GM10847 (cell line): Measurements from ENCODE around the gene CAV3.

Source experiments
- POLR2A ChIP-seq: IDR thresholded peaks from 2 replicates; pipeline ENCODE4 v1.6.1; 2011; ENCODE audit not compliant: insufficient read length; ENCODE audit errors: extremely low read depth

Gene CAV3

GRCh38 chr3:8752832-8753231 lies 19.2 kb downstream of the CAV3 start:
- no peak for TF ChIP-seq POLR2A

DNA sequence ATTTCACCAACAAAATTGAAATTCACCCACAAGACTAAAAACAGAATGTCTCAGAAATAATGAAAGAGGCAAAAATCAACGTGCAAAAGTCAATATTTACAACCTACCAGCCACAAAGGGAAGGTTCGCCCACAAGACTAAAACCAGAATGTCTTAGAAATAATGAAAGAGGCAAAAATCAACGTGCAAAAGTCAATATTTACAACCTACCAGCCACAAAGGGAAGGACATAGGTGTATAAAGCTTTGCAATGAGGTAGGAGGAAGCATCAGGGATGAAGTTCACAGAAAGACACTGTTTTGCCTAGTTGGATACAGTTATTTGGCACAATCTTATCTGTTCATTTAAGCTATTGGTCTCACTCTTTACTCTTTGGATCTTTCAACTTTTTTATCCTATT lies 21.5 kb downstream of the CAV3 start:
- no peak for TF ChIP-seq POLR2A

- no peak for TF ChIP-seq POLR2A
Observed at GRCh38 chr3:8755564-8756237, 22.1 kb downstream of the CAV3 start.

DNA sequence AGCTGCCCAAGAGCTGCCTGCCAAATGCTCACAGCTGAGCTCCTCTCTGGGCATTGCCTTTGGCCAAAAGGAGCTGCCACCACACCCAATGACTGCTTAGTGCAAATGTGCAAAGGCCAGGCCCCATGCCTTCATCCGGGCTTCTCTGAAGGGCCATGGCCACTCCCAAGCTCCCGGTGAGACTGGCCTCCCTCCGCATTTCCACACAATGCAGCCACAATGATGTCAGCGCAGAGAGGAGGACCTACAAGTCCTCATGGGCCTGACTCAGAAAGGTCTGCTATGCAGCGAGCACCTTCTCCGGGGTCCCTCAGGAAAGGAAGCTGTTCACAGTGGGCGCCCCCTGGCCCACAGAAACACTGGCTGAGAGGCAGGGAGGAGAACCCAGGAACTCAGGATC lies 23.1 kb downstream of the CAV3 start:
- no peak for TF ChIP-seq POLR2A

DNA sequence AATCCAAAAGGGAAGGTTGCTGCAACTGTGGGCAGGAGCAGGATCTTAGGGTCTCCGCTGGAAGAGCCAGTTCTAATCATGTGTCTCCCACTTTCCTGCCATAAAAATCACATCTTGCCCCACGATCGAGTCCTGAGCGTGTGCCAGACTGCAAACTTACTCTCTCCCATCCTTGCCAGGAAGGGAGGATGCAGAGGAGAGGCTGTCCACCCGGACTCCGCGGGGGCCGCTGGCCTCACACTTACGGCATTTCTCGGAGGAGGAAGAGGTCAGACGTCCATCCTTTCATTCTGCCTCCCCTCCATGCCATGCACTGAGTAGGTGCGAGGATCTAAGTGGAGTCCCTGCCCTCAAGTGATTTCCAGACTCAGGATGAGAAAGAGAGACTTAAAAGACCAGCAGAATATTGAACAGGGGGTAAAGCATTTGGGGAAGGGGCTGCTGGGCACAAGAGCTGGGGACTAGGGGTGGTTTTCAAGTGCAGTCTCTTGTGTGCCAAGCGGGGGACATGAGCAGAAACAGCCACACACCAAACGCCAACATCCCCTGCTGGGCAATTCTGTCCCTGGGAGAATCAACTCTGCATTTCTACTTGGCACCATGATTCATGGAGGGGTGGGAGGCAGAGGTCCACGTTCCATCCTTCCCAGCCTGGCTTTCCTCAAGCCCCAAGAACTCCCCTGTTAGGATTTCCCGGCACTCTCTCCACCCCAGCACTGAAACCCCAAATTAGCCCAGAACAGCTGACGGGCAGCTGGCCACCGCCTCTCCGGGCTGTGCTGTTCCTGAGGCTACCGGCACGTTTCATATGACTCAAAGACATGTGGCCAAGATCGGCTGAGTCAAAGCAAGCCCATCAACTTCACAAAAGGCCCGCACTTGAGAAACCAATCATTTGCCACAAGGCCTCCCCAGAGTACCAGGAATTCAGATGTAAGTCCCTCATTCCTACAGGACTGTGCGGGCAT lies 24.2 kb downstream of the CAV3 start:
- no peak for TF ChIP-seq POLR2A

- no peak for TF ChIP-seq POLR2A
Observed at GRCh38 chr3:8759038-8759707, 25.6 kb downstream of the CAV3 start.

GRCh38 chr3:8760091-8760490 lies 26.5 kb downstream of the CAV3 start:
- TF ChIP-seq POLR2A, result no peak

- TF ChIP-seq POLR2A, result no peak
Observed at GRCh38 chr3:8760506-8760905, 26.9 kb downstream of the CAV3 start.

DNA sequence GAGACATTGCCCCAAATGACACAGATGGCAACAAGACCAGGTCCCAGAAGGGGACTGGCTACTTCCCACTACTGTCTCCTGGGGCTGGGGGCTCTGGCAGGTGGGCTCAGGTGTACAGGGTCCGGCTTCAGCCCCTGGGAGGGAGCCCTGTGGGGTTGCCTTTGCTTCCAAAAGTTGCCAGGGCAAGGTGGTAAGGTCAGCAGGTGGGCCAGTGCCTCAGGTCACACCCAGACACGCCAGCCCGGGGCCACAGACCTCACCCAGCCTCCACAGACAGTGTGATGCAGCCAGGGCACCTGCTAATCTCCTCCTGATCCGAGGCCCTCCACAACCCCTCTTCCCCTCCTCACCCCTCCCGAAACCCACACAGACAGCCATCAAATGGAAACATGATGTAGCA lies 28.3 kb downstream of the CAV3 start:
- no peak for TF ChIP-seq POLR2A

- no peak for TF ChIP-seq POLR2A
Observed at GRCh38 chr3:8762607-8763377, 29.2 kb downstream of the CAV3 start.

DNA sequence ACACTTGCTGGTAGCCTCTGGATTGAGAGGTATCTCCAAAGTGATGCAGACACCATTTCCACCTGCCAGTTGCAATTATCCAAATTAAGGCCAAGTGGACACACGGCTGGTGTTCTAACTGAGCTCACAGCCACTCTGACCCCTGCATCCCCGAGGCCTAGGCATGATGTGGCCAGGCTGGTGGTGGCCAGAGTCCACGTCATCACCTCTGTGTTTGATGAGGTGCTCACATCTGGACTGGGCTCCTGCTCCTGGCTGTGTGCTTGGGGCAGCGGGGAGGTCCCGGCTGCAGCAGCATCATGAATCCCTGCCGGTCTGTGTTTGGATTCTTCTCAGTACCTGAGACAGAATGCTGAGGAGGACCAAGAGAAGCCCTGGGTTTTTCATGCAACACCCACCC lies 30.9 kb downstream of the CAV3 start:
- TF ChIP-seq POLR2A, result no peak

DNA sequence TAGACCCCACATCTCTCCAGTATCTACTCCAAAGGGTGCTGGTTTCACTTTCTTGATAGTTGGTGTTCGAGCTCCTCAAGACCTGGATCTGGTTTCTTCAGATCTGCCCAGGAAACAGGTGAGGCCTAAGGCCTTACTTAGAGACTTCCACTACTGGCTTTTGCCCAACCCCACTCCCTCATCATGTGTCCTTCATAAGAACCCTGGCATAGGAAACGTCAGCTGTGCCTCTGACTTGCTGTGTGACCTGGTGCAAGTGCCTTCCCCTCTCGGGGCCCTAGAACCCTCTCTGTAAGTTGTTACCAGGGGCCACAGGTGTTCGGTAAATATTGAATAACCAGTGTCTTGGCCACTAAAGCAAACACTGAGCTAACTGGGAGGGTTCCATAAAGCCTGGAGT lies 31.9 kb downstream of the CAV3 start:
- TF ChIP-seq POLR2A, result no peak

- TF ChIP-seq POLR2A, result no peak
Observed at GRCh38 chr3:8766148-8766547, 32.5 kb downstream of the CAV3 start.

- TF ChIP-seq POLR2A, result no peak
Observed at GRCh38 chr3:8767256-8767666, 33.7 kb downstream of the CAV3 start.
